ENCODE results near the gene DDX1. TPM values are rescaled to one million over a fixed set of nuclear protein-coding genes. Genes with fewer than 3 reads are reported as not detected.
A peak's percentile ranks its signal among the peaks of the same experiment; 100 is the strongest.

Gene DDX1
- total RNA-seq, 1 donor from 2014 or later, result 115 TPM

- peak overlapping the region; percentile 29 for H3K27ac Mint-ChIP-seq
- DNase-seq (ENCODE audit: low spot score, unreplicated experiment), result no peak
- H3K27me3 Mint-ChIP-seq, result no peaks in the 10 kb centered on the region
- no peak overlapping the region for H3K4me3 Mint-ChIP-seq (ENCODE audit: low read depth)
- peaks cover 18% of the 10 kb centered on the region for H3K4me1 Mint-ChIP-seq (ENCODE audit: low read depth)
- H3K36me3 Mint-ChIP-seq (ENCODE audit: insufficient read depth), result no peaks in the 10 kb centered on the region
- TF ChIP-seq CTCF (IDR thresholded peaks at IDR 0.05; ENCODE audit: unreplicated experiment), result no peak
- H3K9me3 Mint-ChIP-seq (ENCODE audit: low read depth), result no peaks in the 10 kb centered on the region
These were observed 21.6 kb upstream of the DDX1 start for GRCh38 chr2:15570104-15570503.

DNA sequence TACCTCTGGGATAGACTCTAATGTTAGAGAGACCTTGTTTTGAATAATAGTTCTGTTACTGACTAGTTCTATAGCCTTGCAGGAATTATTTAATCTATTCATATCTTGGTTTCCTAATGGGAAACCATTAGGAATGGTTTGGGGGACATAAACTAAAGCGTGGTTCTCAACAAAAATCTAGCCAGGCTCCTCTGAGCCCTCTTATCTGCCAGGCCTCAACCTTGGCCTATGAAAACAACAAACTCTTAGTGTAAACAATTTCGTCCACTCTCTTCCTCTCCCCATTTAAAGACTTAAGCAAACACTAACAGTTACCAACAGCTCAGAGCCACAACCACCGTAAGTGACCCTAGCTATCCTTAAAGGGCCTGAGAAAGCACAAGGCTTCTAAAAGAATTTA lies 19.9 kb upstream of the DDX1 start:
- Mint-ChIP-seq H3K27ac (peak overlapping the region; percentile 95), H3K9me3 (ENCODE audit: low read depth) (no peaks in the 10 kb centered on the region), H3K4me1 (ENCODE audit: low read depth) (peaks cover 18% of the 10 kb centered on the region), H3K4me3 (ENCODE audit: low read depth) (no peak overlapping the region), H3K27me3 (no peaks in the 10 kb centered on the region), H3K36me3 (ENCODE audit: insufficient read depth) (no peaks in the 10 kb centered on the region)
- no peak for DNase-seq (ENCODE audit: low spot score, unreplicated experiment)
- no peak for TF ChIP-seq CTCF (IDR thresholded peaks at IDR 0.05; ENCODE audit: unreplicated experiment)

DNA sequence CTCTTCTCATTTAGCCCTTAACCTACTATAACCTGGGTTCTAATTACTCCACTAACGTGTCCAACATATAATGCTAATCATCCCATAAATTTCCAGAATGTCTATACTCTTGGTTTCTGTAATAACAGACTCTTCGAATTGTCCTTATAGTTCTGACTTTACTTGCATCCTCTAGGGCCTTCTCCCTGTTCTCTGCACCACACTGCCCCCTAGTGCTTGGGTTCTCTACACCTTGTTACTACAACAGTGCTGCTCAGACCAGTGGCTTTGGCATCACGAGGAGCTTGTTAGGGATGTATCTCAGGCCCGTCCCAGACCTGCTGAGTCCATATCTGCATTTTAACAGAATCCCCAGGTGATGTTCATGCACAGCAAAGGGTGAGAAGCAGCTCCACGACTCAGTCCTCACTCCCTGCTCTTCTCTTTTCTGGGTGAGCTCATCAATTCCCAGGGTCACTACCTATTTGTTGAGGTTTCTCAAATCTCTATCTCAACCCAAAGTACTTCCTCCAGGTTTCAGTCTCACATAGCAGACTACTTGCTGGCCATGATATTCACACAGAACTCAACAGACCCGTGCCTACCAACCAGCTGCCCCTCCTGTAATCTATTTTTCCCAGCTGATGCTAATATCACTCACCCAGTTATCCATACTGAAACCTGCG lies 14.5 kb upstream of the DDX1 start:
- Mint-ChIP-seq H3K9me3 (ENCODE audit: low read depth) (no peaks in the 10 kb centered on the region), H3K27me3 (no peaks in the 10 kb centered on the region), H3K27ac (no peak overlapping the region), H3K36me3 (ENCODE audit: insufficient read depth) (no peaks in the 10 kb centered on the region), H3K4me3 (ENCODE audit: low read depth) (no peak overlapping the region), H3K4me1 (ENCODE audit: low read depth) (peaks cover 5% of the 10 kb centered on the region)
- peak; percentile 83 for DNase-seq (ENCODE audit: low spot score, unreplicated experiment)
- TF ChIP-seq CTCF (IDR thresholded peaks at IDR 0.05; ENCODE audit: unreplicated experiment), result peak; percentile 79

DNA sequence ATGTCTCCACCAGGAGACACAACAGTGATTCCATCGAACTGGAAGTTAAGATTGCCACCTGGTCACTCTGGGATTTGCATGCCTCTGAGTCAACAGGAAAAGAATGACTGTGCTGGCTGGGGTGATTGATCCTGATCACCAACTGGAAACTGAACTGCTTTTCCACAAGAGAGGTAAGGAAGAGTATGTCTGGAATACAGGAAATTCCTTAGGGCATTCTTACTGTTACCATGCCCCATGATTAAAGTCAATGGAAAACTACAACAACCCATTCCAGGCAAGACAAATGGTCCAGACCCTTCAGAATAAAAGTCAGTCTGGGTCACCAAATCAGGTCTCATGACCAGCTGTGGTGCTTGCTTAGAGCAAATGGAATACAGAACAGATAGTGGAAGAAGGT lies 12.0 kb upstream of the DDX1 start:
- Mint-ChIP-seq H3K27ac (no peak overlapping the region), H3K36me3 (ENCODE audit: insufficient read depth) (no peaks in the 10 kb centered on the region), H3K27me3 (no peaks in the 10 kb centered on the region), H3K9me3 (ENCODE audit: low read depth) (peaks cover 3% of the 10 kb centered on the region), H3K4me1 (ENCODE audit: low read depth) (peaks cover 3% of the 10 kb centered on the region), H3K4me3 (ENCODE audit: low read depth) (no peak overlapping the region)
- no peak for DNase-seq (ENCODE audit: low spot score, unreplicated experiment)
- TF ChIP-seq CTCF (IDR thresholded peaks at IDR 0.05; ENCODE audit: unreplicated experiment), result no peak

DNA sequence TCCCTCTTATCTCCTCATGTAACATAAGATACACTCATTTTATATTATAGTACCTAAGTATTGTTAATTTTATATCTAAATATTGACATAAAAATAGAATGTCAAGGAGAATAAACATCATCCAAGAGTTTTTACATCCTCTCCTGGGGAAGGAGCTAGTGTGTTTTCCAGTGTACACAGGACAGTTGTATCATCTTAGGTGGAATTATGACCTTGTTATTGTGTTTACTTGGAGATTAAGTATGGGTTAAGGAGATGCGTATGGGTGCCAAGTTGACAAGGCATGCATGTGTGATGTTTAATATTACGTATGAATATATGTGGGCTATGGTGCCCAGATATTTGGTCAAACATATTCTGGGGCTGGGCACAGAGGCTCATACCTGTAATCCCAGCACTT lies 11.2 kb upstream of the DDX1 start:
- no peak for TF ChIP-seq CTCF (IDR thresholded peaks at IDR 0.05; ENCODE audit: unreplicated experiment)
- Mint-ChIP-seq H3K27me3 (no peaks in the 10 kb centered on the region), H3K4me1 (ENCODE audit: low read depth) (peaks cover 3% of the 10 kb centered on the region), H3K36me3 (ENCODE audit: insufficient read depth) (no peaks in the 10 kb centered on the region), H3K9me3 (ENCODE audit: low read depth) (peaks cover 3% of the 10 kb centered on the region), H3K27ac (no peak overlapping the region), H3K4me3 (ENCODE audit: low read depth) (no peak overlapping the region)
- no peak for DNase-seq (ENCODE audit: low spot score, unreplicated experiment)

All from progenitor cell of endocrine pancreas (in vitro differentiated cells).